GM19099 (cell line): ENCODE results near the gene RRP15.

Source experiments
- POLR2A ChIP-seq: IDR thresholded peaks from 3 replicates; pipeline ENCODE4 v1.6.1; 2011; ENCODE audit warnings: low read depth; ENCODE audit not compliant: insufficient read length; ENCODE audit errors: extremely low read depth

RRP15 gene

GRCh38 chr1:218376722-218377121 lies 91.6 kb downstream of the RRP15 start:
- no peak for TF ChIP-seq POLR2A

DNA sequence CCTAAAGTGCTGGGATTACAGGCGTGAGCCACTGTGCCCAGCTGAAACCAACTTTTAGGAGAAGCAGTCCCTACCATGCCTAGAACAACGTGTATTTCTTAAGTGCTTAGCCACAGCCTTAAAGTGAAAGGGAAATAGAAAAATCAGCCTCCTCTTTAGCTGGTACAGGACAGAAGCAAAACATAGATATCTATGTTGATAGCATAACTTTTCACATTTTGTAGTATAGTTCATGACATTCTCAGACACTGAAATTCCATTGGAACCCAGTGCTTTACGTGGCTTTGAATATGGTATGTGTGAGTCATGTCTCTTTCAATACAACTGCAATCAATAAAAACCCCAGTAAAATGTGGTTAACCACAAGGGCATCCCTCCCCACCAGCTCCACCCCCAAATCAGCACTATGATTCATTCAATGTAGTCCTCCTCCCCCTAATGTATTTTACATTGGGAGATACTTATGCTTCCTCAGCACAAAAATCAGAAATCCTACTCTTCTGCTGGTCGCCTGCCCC lies 92.1 kb downstream of the RRP15 start:
- TF ChIP-seq POLR2A = no peak

- no peak for TF ChIP-seq POLR2A
Measured at GRCh38 chr1:218380125-218380977, 95.3 kb downstream of the RRP15 start.

DNA sequence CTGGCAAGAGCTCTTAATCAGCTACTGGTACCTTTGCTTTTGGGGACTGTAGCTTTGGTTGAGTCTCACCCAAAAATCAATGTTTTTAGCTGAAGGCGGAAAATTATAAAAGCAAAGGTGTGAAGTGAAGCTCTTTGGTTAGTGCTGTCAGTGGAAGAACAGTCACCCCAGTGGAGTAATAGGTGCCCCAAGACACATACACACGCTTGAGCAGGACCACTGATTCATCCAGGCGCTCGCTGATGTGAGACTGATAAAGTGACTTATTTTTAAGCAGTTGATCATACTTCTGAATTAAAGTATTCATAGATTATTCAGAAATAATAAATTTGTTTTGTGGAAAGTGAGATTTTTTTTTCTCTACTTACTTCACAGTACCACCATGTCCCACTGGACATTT lies 97.2 kb downstream of the RRP15 start:
- no peak for TF ChIP-seq POLR2A

GRCh38 chr1:218383051-218383450 lies 98.0 kb downstream of the RRP15 start:
- no peak for TF ChIP-seq POLR2A

- no peak for TF ChIP-seq POLR2A
Measured at GRCh38 chr1:218383681-218384080, 98.6 kb downstream of the RRP15 start.

- no peak for TF ChIP-seq POLR2A
Measured at GRCh38 chr1:218384581-218384993, 99.5 kb downstream of the RRP15 start.
